ENCODE measurements around the gene COL1A2. TPM values are rescaled to one million over a fixed set of nuclear protein-coding genes. Genes with fewer than 3 reads are reported as not detected.

COL1A2 gene
- total and polyA plus RNA-seq, 2 of the 8 experiments (the other 6 are each of a cell fraction or from before 2014, with no cell fraction given), result 45.2 to 87.2 TPM

- Histone ChIP-seq H3K14ac (ENCODE audit: insufficient read length) (no peak overlapping the region), H4K20me1 (replicated peaks in 1 of 2; ENCODE audit: control insufficient read depth in 1 of 2, insufficient read depth in 2 of 2, low read length in 2 of 2) (no peaks in the 10 kb centered on the region), H4K8ac (ENCODE audit: extremely low read depth, insufficient read depth, low read length) (no peak overlapping the region), H2BK5ac (ENCODE audit: low read depth, low read length) (no peak overlapping the region), H3K9ac (replicated peaks in 1 of 4; ENCODE audit: extremely low read depth in 1 of 4, low read depth in 3 of 4, low read length in 3 of 4) (no peak overlapping the region), H2BK12ac (ENCODE audit: low read depth, low read length) (no peak overlapping the region), H3K79me1 (ENCODE audit: low read depth, low read length) (no peaks in the 10 kb centered on the region), H3K4me1 (replicated peaks in 1 of 4; ENCODE audit: control insufficient read depth in 3 of 4, insufficient read depth in 4 of 4, low read length in 3 of 4) (peaks cover 0 to 11% (median 4%) of the 10 kb centered on the region in 4 experiments; a peak in 4 of 7 replicates), H2AFZ (ENCODE audit: low read length) (no peak overlapping the region), H3K4ac (replicated peaks; ENCODE audit: insufficient read length, low read depth, low read length) (no peak overlapping the region), H3K23me2 (ENCODE audit: low read depth, low read length) (no peaks in the 10 kb centered on the region), H3K18ac (ENCODE audit: extremely low read depth, low read length) (no peak overlapping the region), H4K91ac (replicated peaks; ENCODE audit: insufficient read length, low read length) (no peak overlapping the region), H3K36me3 (ENCODE audit: control insufficient read depth in 2 of 4, insufficient read depth in 4 of 4, low read length in 3 of 4) (no peaks in the 10 kb centered on the region), H2BK15ac (ENCODE audit: low read length) (no peak overlapping the region), H3K27me3 (replicated peaks in 1 of 4; ENCODE audit: control insufficient read depth in 3 of 4, extremely low read depth in 1 of 4, insufficient read depth in 3 of 4, low read length in 3 of 4) (no peaks in the 10 kb centered on the region), H3K56ac (replicated peaks; ENCODE audit: insufficient read length, low read depth, low read length) (no peak overlapping the region), H2AK5ac (ENCODE audit: low read depth, low read length) (no peak overlapping the region), H3K9me3 (ENCODE audit: insufficient read depth in 2 of 2, low read depth in 1 of 2, low read length in 1 of 2) (no peaks in the 10 kb centered on the region), H3K27ac (ENCODE audit: low read depth, low read length) (no peak overlapping the region), H3K23ac (ENCODE audit: insufficient read length) (no peak overlapping the region), H2BK20ac (ENCODE audit: low read length) (no peak overlapping the region), H2BK120ac (replicated peaks; ENCODE audit: low read depth, low read length) (no peak overlapping the region), H3K4me3 (ENCODE audit: extremely low read depth in 1 of 4, insufficient read depth in 2 of 4, low read depth in 3 of 4, low read length in 4 of 4) (no peak overlapping the region), H4K5ac (ENCODE audit: insufficient read length, low read depth, low read length) (no peak overlapping the region), H3K4me2 (ENCODE audit: insufficient read depth in 1 of 2, low read depth in 2 of 2, low read length in 2 of 2) (no peak overlapping the region), H3K79me2 (ENCODE audit: control insufficient read depth in 1 of 2, insufficient read depth in 2 of 2, low read length in 2 of 2) (no peaks in the 10 kb centered on the region)
- FAIRE-seq (no peak), DNase-seq (ENCODE audit: low read depth in 1 of 2, low spot score in 2 of 2) (no peak)
- 72% methylated on average over 4 of the region's 4 CpGs; no CpG with 5 or more reads in 1 of the 2 experiments for WGBS, 2 experiments (ENCODE audit: extremely low coverage in 1 of 2, insufficient coverage in 1 of 2, insufficient read length in 1 of 2, insufficient replicate concordance in 2 of 2, low coverage in 1 of 2, low lambda C conversion rate in 2 of 2, missing lambda C conversion rate in 1 of 2)
- POLR2A ChIA-PET (ENCODE audit: partially characterized antibody), result no interaction called here
- CTCF ChIA-PET (ENCODE audit: partially characterized antibody), result interaction anchor here (0.9 to 1.1 kb wide), 2 partner anchors 15 to 86 kb away, joined by 3 to 4 read pairs; no protein-coding TSS in a partner anchor
- TF ChIP-seq SAP30 (IDR thresholded peaks at IDR 0.05; ENCODE audit: insufficient read depth, insufficient replicate concordance, low read length) (no peak), RNF2 (IDR thresholded peaks at IDR 0.05; ENCODE audit: borderline replicate concordance, low read depth, low read length, missing control alignments, poor library complexity, severe bottlenecking) (no peak), SP4 (IDR thresholded peaks at IDR 0.05; ENCODE audit: low read length) (no peak), SIRT6 (IDR thresholded peaks at IDR 0.05; ENCODE audit: low read length) (no peak), EZH2 (IDR thresholded peaks at IDR 0.05; ENCODE audit: low read depth, low read length, severe bottlenecking) (no peak), FOSL1 (IDR thresholded peaks at IDR 0.05; ENCODE audit: insufficient read depth, low read depth, low read length) (no peak), MAX (IDR thresholded peaks at IDR 0.05) (no peak), HDAC2 (IDR thresholded peaks at IDR 0.05; ENCODE audit: borderline replicate concordance in 1 of 2, low read depth in 2 of 2, low read length in 2 of 2) (no peak), TAF1 (IDR thresholded peaks at IDR 0.05; ENCODE audit: low read depth, low read length) (no peak), BCL11A (IDR thresholded peaks at IDR 0.05; ENCODE audit: low read depth in 2 of 2, low read length in 2 of 2) (no peak), USF2 (IDR thresholded peaks at IDR 0.05; ENCODE audit: low read length) (no peak), SIN3A (conservative IDR thresholded peaks at IDR 0.05 in 1 of 2, IDR thresholded peaks at IDR 0.05 in 1 of 2; ENCODE audit: low read depth in 1 of 2, low read length in 2 of 2) (no peak)
Observed at GRCh38 chr7:94384315-94384714, 10.4 kb upstream of the COL1A2 start.
